CD4-positive, alpha-beta T cell treated with Interleukin-6 for 4 hours (primary cell): ENCODE measurements around the gene CBFB.
"Not testable (repeated sequence)": the region's sequence is repeated elsewhere in the genome, so short reads cannot be mapped to it uniquely, and the experiment has no call there.

ENCODE experiments used
- DNase-seq: peaks from one replicate; pipeline ENCODE4 v3.0.0-alpha.2; 2020; ENCODE audit warnings: mixed read lengths

Gene CBFB

DNA sequence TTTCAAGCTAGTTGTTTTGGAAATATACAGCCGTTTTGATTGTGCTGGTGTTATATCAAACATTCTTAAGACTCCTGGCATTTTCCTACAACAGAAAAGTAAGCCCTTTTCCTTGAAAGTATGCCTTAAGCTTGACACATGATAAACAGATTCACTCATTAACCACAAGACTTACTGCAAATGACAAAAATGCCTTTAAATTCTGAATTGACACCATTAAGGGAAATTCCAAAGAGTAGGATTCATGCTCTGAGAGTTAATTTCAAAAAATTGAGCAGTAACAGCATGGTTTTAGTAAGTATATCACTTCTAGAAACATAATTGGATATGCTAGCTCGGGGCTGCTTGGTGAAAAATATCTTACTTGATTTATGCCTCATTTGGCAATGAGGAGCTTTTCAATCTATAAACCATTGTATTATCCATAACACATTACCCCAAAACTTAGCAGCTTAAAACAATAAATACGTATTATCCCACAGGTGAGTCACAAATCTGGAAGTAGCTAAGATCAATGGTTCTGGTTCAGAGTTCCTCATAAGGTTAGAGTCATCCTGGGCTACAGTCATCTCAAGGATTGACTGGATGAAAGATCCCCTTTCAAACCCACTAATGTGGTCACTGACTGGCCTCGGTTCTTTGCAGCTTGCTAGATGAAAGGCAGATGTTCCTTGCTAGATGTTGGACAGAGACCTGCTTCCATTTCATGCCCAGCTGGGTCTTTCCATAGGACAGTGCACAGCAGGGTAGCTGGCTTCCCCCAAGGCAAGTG, 72.5 kb downstream of the CBFB start:
- no peak for DNase-seq

- peak; percentile 7 for DNase-seq
Observed at GRCh38 chr16:67104061-67104460, 75.1 kb downstream of the CBFB start.

GRCh38 chr16:67104845-67105244, 75.9 kb downstream of the CBFB start:
- no peak for DNase-seq

DNA sequence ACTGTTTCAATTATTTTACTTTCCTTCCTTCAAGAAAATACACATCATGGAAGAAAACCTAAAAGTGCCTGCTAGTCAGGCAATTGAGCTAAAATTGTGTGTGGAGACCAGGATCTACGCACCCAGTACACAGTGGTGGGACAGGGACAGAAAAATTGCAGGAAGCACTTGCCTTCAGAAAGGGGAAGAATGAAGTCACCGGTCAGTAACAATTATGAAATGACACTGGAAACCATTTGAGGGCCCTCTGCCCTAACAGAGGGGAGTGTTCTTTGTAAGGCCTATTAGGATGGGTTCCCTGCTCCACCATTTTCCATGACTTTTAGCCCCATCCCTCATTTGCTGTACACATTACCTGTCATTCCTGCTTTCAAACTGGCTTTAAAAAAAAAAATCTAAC, 76.3 kb downstream of the CBFB start:
- no peak for DNase-seq

GRCh38 chr16:67105881-67106280, 76.9 kb downstream of the CBFB start:
- DNase-seq = no peak

GRCh38 chr16:67108489-67108888, 79.5 kb downstream of the CBFB start:
- no peak for DNase-seq

DNA sequence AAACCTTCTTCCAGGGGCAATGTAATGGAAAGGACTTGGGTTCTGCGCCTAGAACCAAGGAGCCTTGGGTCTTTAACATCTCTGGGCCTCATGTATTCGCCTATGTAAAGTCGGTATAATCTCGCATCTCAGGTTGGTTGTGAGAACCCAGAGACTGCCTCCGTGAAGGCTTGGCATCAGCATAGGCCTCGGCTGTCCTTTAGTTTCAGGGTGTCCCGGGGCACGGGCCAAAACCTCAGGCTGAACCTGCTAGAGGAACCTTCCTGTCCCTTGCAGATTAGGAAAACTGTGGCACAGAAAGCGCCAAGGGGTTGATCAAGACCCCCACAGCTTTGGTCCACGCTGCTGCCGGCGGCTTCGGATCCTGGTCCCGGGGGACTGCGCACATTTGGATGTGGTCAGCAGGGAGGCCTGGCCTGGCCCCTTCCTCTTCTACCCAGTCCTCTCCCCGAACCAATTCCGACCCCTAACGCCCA, 80.0 kb downstream of the CBFB start:
- no peak for DNase-seq

- DNase-seq = peak; percentile 95
Observed at GRCh38 chr16:67109407-67110135, 80.6 kb downstream of the CBFB start, which contains the start of gene PHAF1. Gene PHAF1, plus strand, starts transcription at chr16:67109941. Its CDS starts 235 bp downstream, at chr16:67110176.

DNA sequence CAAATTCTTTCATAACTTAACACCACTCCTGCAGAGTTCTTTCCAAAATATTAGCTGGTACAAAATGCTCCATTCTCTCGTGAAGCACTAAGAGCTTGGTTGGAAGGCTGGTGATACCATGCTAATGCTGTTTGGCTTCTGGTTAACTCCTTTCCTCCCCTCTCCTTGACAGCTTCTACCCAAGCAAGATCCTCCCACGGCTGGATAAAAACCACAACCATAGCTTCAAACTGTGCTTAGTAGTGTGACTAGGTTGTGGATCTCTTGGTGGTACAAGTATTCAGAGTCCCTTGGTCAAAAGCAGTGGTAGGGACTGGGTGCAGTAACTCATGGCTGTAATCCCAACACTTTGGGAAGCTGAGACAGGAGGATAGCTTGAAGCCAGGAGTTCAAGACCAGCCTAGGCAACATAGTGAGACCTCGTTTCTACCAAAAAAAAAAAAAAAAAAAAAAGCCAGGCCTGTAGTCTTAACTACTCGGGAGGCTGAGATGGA, 83.0 kb downstream of the CBFB start:
- no peak for DNase-seq

GRCh38 chr16:67112591-67113399, 83.8 kb downstream of the CBFB start:
- DNase-seq = no peak

DNA sequence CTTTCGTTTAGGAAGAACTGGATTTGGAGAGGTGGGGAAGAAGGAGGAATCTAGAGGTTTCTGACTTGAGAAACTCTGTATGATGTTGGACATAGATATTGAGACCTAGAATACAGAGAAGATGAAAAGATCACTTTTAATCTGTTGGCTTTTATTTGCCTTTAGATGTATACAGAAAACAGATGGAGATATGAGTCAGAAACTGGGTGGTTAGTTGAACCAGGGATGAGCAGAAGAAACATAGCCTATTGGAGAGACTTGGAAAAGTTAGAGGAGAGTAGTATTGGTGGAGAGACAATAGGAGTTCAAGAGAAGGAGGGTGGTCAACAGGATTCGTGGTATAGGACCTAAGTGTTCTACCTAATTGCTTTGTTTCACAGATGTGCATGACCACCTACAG, 85.8 kb downstream of the CBFB start:
- no peak for DNase-seq

DNA sequence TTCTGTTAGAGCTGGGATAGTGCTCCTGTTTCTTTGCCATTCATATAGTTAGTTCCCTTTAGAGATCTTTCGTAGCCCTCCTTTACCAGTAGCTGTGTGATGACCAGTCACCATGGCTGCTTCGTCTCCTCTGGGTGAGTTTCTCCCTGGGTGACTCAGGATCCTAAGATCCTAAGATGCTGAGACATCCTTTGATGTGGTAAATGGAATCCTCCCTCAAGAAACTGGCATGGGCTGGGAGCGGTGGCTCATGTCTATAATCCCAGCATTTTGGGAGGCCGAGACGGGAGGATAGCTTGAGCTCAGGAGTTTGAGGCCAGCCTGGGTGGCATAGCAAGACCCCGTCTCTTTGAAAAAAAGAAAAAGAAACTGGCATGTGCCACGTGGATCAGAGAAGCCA, 86.7 kb downstream of the CBFB start:
- DNase-seq = no peak

- DNase-seq = no peak
Observed at GRCh38 chr16:67116388-67117311, 87.7 kb downstream of the CBFB start.

DNA sequence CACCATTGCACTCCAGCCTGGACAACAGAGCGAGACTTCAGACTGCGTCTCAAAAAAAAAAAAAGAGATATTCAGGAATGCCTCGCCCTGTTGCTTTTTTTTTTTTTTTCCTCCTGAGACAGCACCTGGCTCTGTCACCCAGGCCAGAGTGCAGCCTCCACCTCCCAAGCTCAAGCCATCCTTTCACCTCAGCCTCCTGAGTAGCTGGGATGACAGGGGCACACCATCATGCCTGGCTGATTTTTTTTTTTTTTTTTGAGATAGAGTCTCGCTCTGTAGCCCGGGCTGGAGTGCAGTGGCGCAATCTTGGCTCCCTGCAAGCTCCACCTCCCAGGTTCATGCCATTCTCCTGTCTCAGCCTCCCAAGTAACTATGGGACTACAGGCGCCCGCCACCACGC, 88.8 kb downstream of the CBFB start:
- no peak for DNase-seq

DNA sequence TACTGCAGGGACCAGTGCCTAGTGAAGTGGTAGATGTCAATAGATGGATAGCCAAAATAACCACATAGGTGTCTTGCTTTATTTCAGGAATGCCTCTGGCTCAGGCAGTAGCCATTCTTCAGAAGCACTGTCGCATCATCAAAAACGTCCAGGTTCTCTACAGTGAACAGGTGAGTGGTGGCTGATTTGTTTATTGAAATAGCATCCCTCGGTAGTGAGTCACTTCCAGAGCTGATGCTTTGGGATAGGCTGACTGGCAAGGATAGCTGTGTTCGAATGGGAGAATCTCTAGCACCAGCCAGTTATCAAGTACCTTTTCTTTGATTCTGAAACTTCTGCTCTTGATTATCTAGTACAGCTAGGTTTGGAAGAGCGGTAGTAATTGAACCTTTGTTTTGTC, 91.1 kb downstream of the CBFB start:
- DNase-seq = no peak

DNA sequence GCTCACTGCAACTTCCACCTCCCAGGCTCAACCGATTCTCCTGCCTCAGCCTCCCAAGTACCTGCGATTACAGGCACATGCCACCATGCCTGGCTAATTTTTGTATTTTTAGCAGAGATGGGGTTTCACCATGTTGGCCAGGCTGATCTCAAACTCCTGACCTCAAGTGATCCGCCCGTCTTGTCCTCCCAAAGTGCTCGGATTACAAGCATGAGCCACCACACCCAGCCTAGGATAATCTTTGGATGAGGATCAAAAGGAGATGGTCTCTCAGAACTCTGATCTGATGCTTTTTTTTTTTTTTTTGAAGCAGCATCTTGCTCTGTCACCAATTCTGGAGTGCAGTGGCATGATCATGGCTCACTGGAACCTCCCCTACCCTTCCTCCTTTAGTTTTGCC, 93.8 kb downstream of the CBFB start:
- DNase-seq = not testable (repeated sequence)

GRCh38 chr16:67128417-67128816, 99.5 kb downstream of the CBFB start:
- DNase-seq = no peak

DNA sequence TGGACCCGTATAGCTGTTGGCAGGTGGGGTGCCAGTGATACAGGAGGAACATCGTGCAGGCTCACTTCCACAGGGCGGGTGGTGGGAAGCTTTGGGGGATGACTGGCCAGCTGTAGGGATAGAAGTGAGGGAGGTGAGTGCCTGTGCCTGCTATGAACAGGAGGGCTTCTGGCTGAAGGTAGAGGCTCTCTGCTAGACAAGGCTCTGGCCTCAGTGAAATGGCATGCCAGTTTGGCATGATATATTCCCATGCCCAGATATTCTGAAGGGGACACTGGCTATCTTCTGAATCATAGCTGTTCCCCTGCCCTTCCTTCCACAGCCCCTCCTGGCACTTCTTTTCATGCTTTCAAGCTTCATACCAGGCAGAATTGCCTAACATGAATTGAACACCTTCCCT, 99.9 kb downstream of the CBFB start:
- no peak for DNase-seq

DNA sequence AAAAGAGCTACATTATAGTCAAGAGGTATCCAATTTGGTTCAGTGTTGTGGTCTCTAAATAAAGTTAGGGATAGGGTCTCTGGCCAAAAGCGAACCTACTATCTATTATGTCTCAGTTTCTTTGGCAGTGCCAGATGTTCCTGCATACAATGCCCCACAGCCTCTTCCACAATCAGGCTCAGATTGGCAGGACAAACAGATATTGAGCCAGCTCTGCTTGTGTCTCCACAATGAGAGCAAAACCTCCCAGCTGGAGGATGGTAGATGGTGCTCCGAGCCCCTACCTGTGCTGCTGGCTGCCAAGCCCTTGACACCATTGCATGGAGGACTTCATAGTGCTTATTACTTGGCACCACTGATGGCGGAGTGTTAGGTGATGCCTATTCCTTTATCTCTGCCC, 100.5 kb downstream of the CBFB start:
- DNase-seq = no peak

DNA sequence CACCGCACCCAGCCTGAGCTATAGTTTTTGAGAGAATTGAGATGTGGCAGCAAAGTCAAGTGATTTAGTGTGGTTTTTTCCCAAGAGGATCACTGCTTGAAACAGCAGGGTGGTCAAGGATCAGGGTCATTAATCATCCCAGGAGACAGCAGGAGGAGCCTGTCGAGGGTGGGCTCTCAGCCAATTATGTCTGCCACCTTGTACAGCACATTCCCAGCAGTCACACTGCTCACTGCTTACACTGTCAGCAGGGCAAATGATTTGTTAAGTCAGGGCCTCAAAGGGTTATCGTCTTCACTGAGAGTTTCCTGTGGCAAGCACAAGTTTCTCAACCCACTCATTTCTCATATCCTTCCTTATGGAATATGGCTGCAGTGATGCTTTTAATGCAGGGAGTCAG, 108.7 kb downstream of the CBFB start:
- DNase-seq = no peak

GRCh38 chr16:67141391-67141790, 112.4 kb downstream of the CBFB start:
- no peak for DNase-seq

- no peak for DNase-seq
Observed at GRCh38 chr16:67142342-67142741, 113.4 kb downstream of the CBFB start.
